HG02870 (cell line): ENCODE results near the gene PEX19.
A peak's percentile ranks its signal among the peaks of the same experiment; 100 is the strongest.
"Not testable (repeated sequence)": the region's sequence is repeated elsewhere in the genome, so short reads cannot be mapped to it uniquely, and the experiment has no call there.

Source experiments
- ATAC-seq: cut with Tn5 transposase; IDR thresholded peaks from one replicate; pipeline ENCODE4 v1.9.1; 2021; ENCODE audit warnings: mild to moderate bottlenecking, moderate library complexity; ENCODE audit not compliant: unreplicated experiment

PEX19 gene, protein sequence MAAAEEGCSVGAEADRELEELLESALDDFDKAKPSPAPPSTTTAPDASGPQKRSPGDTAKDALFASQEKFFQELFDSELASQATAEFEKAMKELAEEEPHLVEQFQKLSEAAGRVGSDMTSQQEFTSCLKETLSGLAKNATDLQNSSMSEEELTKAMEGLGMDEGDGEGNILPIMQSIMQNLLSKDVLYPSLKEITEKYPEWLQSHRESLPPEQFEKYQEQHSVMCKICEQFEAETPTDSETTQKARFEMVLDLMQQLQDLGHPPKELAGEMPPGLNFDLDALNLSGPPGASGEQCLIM

DNA sequence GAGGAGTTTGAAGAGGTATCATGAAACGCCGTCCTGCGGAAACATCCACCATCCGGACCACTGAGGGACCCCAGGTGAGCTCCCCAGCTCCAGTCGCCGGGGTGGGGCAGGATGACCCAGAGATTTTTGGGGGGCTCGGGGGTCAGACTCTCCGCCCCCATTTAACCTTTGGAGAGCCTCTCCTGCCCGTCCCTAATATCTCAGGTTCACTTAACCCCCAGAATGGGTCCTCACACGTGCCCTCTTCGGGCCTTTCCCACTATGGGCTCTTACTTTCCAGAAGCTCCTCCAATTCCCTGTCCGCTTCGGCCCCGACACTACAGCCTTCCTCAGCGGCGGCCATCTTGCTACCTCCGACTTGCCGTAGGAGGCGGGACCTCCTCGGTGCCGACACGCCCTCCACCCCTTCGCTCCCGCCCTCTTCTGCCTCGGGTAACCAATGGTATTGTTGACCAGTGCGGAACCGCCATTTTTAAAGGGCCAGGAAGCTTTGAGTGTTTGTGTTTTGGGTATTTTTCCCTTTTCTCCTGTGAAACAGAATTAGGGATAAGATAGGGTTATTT is at the start of gene PEX19:
PEX19 (minus strand) TSS at position 352 of the 563 bp plus-strand sequence; CDS start at position 343, 9 bp downstream.
- peak; percentile 97 for ATAC-seq

- ATAC-seq: no peak
Measured at GRCh38 chr1:160332516-160332915, 47.6 kb upstream of the PEX19 start.

DNA sequence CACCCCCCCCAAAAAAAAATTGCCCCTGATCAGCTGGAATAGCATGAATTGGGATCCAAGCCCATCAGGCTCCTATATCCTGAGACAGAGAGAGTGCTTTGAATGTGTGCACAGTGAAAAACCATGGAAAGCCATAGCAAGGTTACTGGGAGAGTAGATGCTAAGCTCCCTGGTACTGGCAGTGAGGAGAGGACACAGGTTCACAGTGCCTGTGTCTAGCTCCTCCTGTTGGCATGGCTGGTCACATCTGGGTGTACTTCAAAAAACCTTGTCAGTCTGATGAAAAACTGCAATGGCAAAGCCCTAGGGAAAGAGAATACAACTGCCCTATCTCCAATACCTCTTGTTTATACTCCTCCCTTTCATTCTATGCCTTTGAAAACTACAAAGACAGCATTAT is 45.2 kb upstream of the PEX19 start:
- ATAC-seq: no peak

DNA sequence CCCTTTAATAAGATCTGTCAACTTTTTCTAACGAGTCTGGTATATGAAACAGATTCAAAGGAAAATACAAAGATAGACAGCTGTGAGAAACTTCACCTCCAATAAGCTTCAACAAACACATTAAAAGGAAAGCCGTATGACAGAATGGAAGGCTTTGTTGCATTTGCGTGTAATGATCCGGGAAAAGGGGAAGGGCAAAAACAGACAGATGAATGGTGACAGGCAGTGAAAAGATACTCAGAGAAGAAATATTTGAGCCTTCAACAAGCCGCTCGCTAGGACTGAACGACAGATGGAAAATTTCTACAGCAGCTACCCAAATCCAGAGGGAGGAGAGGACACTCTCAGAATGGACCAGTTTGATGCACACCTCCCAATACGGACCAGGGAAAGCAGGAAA is 43.3 kb upstream of the PEX19 start:
- ATAC-seq: no peak

DNA sequence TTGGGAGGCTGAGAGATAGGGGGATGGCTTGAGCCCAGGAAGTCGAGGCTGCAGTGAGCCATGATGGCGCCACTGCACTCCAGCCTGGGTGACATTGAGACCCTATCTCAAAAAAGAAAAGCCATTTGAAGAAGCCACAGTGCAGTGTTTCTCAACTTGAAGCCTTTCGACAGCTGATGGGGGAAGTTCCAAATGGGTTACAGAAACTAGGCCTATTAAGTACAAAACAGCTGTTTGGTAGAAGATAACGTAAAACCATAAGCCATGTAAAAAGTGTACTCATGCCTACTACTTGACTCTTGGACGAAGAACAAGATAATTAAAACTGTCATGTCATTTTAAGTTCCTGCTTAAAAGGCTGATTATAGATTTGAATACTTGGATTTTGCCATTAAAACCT is 41.5 kb upstream of the PEX19 start:
- no peak for ATAC-seq

DNA sequence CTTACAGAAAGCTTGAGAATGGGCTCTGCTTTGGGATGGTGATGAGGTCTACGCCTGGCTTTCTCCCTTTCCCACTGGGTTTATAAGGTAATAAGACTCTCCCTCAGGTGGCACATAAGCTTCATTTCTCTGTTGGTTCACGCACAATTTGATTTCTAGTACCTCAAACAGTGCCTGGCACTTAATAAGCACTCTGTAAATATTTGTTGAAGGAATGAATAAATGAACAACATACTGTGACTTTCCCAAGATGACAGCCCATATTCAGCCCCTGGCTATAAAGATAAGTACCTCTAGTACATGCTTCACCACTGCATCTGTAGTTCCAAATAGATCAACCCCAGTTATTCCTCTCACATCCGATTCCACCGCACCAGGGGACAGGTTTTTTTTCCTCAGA is 40.3 kb upstream of the PEX19 start:
- no peak for ATAC-seq

- ATAC-seq: no peak
Measured at GRCh38 chr1:160322831-160323230, 37.9 kb upstream of the PEX19 start.

DNA sequence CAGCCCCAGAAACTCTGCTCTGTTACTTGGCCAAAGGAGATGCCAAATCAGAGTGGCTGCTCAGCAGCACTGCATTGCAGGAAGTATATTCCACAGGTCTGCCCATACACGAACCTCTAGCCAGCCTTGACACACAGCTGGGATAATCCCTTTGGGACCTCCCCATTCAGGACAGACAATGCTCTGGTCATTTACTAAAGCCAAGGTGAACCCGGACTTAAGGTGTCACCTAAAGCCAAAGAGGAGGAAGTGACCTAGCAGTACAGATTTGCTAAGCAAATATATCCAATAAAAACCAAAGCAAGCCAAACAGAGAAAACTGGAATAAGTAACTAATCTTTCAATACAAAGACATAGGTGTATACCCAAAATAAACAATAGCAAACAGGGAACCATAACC is 30.4 kb upstream of the PEX19 start:
- no peak for ATAC-seq

- no peak for ATAC-seq
Measured at GRCh38 chr1:160309571-160309970, 24.6 kb upstream of the PEX19 start.

GRCh38 chr1:160309185-160309557 is 24.2 kb upstream of the PEX19 start:
- no peak for ATAC-seq

GRCh38 chr1:160308451-160309184 is 23.7 kb upstream of the PEX19 start:
- ATAC-seq: no peak

- no peak for ATAC-seq
Measured at GRCh38 chr1:160307118-160307791, 22.3 kb upstream of the PEX19 start.

DNA sequence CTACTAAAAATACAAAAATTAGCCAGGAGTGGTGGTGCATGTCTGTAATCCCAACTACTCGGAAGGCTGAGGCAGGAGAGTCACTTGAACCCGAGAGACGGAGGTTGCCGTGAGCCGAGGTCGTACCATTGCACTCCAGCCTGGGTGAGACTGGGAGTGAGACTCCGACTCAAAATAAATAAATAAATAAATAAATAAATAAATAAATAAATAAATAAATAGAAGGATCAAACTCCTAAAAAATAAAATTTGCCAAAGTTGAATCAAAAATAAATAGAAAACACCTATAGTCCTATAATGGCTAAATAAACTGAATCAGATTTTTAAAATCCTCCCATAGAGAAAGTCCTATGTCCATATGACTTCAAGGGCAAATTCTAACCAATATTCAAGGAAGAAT is 15.2 kb upstream of the PEX19 start:
- no peak for ATAC-seq

- no peak for ATAC-seq
Measured at GRCh38 chr1:160296036-160296435, 11.1 kb upstream of the PEX19 start.

- no peak for ATAC-seq
Measured at GRCh38 chr1:160293020-160293968, 8.4 kb upstream of the PEX19 start.

GRCh38 chr1:160291248-160292220 is 6.6 kb upstream of the PEX19 start:
- ATAC-seq: no peak

DNA sequence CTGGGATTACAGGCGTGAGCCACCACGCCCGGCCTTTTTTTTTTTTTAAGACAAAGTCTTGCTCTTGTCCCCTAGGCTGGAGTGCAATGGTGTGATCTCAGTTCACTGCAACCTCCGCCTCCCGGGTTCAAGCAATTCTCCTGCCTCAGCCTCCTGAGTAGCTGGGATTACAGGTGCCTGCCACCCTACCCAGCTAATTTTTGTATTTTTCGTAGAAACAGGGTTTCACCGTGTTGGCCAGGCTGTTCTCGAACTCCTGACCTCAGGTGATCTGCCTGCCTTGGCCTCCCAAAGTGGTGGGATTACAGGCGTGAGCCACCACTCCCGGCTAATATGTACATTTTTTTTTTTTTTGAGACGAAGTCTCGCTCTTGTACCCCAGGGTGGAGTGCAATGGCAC is 2.8 kb upstream of the PEX19 start:
- not testable (repeated sequence) for ATAC-seq

GRCh38 chr1:160285506-160285905 is 573 bp upstream of the PEX19 start:
- ATAC-seq: no peak

DNA sequence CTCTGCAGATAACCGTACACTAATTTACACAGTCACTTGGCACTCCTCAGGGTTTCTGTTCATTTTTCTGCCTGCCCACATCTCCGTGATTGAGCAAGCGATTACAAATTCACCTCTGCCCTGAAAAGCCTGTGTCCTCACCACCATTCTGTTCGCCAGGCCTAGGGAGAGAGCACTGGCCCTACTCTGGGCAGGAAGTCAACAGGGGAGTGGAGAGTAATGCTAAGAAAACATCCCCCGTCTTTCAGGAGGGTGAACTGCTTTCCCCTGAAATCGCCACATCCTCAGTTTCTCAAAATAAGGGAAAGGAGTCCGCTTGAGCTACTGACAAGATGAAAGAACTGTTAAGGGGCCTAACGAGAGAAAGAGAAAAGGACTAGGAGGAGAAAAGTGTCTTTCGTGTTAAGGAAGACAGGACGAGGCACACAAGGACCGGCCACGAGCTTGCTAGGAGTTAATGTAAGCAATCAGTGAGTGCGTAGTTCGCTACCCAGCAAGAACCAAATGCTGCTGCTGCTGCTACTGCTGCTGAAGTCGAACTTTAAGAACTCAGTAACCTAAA is 632 bp downstream of the PEX19 start:
- no peak for ATAC-seq
